AG04449 (cell line): ENCODE results near the gene ABCB11.

ENCODE experiments used
- CTCF ChIA-PET: fragments of 350-600 bp; formaldehyde crosslinking; extraction: SDS; loops from one replicate; lab custom pipeline; 2021; ENCODE audit warnings: antibody characterized with exemption; lab: Yijun Ruan, JAX
- POLR2A ChIA-PET: fragments of 400-600, 350-600 bp; formaldehyde crosslinking; extraction: SDS; loops from one replicate; lab custom pipeline; 2020; ENCODE audit warnings: antibody characterized with exemption, inconsistent platforms; lab: Yijun Ruan, JAX
- DNase-seq: peaks from one replicate; pipeline ENCODE4 v3.0.0-alpha.2; 2010; ENCODE audit warnings: low read depth, low spot score
- H3K4me3 ChIP-seq: 2 replicates; pipeline ENCODE4 v1.5.1; 2011; ENCODE audit warnings: low read depth, mild to moderate bottlenecking, control low read depth, low read length
- CTCF ChIP-seq: IDR thresholded peaks from one replicate; pipeline ENCODE4 v1.5.1; 2011; ENCODE audit warnings: mild to moderate bottlenecking, moderate library complexity, low read length, control low read depth, inconsistent platforms; ENCODE audit not compliant: insufficient read depth; ENCODE audit errors: missing control alignments

The ABCB11 gene

DNA sequence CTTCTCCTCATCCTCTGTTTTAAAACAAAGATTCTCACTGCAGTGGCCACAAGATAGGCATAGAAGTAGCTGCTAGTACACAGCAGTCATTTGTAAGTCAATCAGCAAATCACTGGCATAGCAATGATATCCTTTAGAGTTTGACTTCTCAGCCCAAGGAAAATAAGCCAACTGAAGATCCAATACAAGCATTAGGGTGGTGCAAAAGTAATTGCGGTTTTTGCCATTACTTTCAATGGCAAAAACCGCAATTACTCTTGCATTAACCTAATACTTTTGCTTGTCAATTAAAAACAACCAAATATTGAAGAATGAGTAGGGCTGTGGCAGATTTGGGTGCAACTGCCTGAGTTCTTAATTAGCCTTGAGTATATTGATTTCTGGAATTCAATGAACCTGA lies 127.2 kb downstream of the ABCB11 start:
- ChIA-PET CTCF (no interaction called here), POLR2A (no interaction called here)
- DNase-seq: no peak
- no peak overlapping the region for H3K4me3 ChIP-seq
- no peak for TF ChIP-seq CTCF

DNA sequence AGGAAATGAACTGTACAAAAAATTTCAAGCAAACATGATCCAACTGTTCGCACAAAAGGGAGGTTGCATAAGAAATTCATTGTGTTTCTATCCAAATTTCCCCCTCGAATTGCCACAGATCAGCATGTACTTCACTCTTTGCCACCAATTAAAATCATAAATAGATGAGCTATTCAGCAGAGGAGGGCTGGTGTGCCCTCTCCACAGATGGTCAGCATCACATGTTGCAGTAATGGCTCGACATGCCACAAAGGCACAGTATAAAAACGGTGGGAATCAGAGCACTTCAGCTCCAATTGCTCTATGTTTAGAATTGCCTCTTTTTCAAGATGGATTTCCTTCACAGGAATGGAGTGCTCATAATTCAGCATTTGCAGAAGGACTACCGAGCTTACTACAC lies 130.1 kb downstream of the ABCB11 start, which contains the start of gene G6PC2:
Gene G6PC2, plus strand, starts transcription at position 289 of the 400 bp plus-strand sequence. Its CDS starts 41 bp downstream, at position 330.
- no peak within 1 kb of the TSS for H3K4me3 ChIP-seq
- ChIA-PET CTCF (no interaction called here), POLR2A (no interaction called here)
- no peak for DNase-seq
- no peak for TF ChIP-seq CTCF

GRCh38 chr2:168897449-168897848 lies 133.7 kb downstream of the ABCB11 start:
- TF ChIP-seq CTCF: no peak
- ChIA-PET POLR2A (no interaction called here), CTCF (no interaction called here)
- no peak overlapping the region for H3K4me3 ChIP-seq
- no peak for DNase-seq

DNA sequence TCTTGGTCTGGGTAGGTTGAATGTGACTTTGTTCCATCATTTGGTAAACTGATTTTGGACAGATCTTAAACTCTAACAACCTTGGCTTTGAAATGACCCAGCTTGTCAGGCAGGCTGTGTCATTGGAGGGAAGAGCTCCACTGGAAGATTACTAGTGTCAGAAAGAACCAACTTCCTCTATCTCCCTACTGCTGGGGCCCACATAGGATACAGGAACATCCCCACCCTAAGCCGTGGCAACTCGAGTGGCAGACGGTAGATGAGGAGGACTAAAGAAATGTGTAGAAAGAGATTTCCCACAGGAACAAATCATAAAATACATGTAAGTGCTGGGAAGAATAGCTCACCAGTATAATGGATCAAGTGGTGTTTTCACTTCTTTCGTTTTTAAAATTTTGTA lies 134.3 kb downstream of the ABCB11 start:
- CTCF ChIA-PET: no interaction called here
- no peak overlapping the region for H3K4me3 ChIP-seq
- no peak for DNase-seq
- no peak for TF ChIP-seq CTCF
- POLR2A ChIA-PET: no interaction called here

- POLR2A ChIA-PET: no interaction called here
- TF ChIP-seq CTCF: no peak
- CTCF ChIA-PET: no interaction called here
- H3K4me3 ChIP-seq: no peak overlapping the region
- DNase-seq: no peak
Observed at GRCh38 chr2:168895771-168896170, 135.4 kb downstream of the ABCB11 start.

DNA sequence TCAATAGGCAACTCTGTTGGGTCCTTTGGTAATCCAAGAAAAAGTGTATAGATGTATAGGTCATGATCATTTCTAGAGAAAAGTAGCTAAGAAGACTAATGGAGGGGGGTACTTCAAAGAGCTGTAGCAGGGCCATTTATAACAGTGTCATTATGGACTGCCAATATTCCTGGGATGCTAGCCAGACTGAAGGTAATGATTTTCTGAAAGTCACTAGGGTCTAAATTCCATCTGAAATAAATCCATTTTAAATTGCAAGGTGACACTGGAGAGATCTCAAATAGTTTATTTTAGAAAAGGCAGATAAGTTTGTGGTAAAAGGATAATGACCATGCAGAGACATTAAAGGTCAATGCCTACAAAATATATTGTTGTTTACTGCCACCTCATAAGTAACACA lies 136.4 kb downstream of the ABCB11 start:
- H3K4me3 ChIP-seq: no peak overlapping the region
- no peak for DNase-seq
- no peak for TF ChIP-seq CTCF
- POLR2A ChIA-PET: no interaction called here
- CTCF ChIA-PET: no interaction called here

DNA sequence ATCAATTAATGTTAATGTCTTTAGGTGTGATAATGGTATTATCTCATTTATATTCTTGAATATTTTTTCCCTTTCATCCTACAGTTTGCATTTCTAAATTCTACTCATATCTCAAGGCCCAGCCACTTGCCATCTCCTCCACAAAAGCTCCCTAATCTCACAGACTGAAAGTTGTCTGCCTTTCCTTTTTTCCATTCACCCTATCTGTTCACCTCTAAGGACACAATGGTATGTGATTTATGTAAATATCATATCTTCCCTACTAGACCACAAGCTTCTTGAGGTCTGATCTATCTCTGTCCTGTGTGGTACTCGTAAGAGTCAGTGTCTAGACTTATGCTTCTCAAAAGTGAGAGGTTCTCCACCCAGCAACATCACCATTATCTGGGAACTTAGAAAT lies 137.0 kb downstream of the ABCB11 start:
- ChIA-PET POLR2A (no interaction called here), CTCF (no interaction called here)

More for the DNA sequence above, 137.0 kb downstream of the ABCB11 start:
- no peak for DNase-seq
- H3K4me3 ChIP-seq: no peak overlapping the region
- no peak for TF ChIP-seq CTCF
